Stimulated activated naive CD8-positive, alpha-beta T cell treated with anti-CD3 and anti-CD28 coated beads, Interleukin-15, Interleukin-2, amounts not matched to agents 100 U/mL and 50 U/mL, for 24 hours (primary cell): ENCODE data around the gene TTBK1.

Source experiments
- ATAC-seq: fragments of 150-1000 bp; cut with Tn5 transposase; one replicate; pipeline ENCODE4 v1.10.0; 2021
- DNase-seq: peaks from one replicate; pipeline ENCODE4 v3.0.0; 2021

TTBK1 gene

DNA sequence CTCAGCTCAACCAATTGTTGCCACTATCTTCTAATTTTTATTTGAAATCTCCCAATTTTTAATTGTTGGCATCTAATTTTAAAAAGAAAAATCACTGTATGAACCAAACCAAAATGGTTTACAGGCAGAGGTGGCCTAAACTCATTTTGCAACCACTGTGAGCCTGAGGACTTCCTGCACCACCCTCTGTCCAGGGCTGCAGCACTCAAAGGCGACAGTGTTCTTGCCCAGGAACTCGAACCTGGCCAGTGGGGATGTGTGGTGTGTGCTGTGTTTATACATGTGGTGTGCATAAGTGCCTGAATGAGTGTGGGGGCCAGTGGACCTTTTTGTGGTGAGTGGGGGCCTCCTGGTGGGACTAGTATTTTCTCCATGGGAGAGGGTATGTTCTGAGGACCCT is 30.4 kb downstream of the TTBK1 start:
- no peak for DNase-seq
- ATAC-seq: no peak

DNA sequence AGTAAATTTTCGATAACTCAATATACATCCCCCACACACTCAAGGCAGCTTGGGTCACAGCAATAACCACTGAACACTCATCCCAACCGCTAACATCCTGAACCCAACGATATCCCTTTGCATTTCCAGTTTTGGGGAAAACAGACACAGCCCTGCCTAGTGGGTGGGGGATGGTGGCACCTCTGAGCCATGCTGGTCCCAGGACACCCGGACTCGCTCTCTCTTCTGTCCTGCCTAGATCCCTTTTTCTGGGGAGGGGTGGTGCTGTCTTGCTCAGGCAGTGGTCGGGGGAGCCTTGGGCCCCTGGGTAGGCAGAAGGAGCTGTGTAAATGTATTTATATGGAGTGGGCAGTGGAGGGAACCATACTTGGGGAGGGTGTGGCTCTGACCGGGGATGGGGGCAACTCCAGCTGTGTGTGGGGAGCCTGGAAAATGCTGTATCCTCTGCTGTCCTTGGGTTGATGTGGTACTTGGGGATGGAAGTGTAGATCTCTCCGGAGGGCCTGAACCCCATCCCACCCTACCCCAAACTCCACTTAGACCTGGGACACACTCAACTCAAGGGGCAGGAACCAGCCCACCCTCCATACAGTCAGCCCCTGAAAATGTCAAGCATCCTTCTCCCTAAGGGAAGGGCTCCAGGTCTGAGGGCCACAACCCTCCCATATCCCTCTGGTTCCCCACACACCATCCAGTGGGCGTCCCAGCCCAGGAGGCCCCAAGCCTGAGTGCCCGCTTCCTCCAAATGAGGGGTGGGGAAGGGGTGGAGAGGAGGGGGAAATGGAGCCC is 31.0 kb downstream of the TTBK1 start:
- DNase-seq (no peak), ATAC-seq (no peak)

DNA sequence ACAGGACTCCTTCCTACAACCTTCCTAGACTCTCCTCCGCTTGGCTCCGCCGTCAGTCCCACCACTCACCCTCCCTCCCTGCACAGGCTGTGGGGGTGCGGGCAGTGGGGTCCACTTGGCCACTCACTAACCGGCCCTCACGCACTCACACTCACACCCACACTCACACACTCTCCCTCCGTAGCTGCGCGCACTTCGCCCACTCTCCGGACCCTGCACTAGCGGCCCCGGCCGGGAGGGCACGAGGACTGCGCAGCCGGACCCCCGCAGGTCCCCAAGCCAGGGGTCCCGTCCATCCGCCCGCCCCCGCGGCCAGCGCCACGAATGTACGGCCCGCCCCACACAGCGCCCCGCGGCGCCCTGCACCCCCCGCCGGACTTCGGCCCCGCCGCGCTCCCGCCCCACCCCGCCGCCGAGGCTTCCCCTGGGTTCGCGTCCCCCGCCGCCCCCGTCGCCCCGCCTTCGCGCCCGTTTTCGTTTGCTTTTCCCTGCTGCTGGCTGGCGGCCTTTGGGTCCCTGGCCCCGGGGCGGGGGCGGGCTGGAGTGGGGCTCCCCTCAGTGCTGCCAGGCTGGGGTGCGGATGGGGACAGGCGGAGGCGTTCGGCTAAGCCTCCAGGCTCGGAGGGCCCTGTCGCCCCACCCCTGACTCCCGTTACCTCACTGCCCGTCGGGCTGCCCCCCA is 31.8 kb downstream of the TTBK1 start:
- DNase-seq (peak; percentile 38), ATAC-seq (no peak)

DNA sequence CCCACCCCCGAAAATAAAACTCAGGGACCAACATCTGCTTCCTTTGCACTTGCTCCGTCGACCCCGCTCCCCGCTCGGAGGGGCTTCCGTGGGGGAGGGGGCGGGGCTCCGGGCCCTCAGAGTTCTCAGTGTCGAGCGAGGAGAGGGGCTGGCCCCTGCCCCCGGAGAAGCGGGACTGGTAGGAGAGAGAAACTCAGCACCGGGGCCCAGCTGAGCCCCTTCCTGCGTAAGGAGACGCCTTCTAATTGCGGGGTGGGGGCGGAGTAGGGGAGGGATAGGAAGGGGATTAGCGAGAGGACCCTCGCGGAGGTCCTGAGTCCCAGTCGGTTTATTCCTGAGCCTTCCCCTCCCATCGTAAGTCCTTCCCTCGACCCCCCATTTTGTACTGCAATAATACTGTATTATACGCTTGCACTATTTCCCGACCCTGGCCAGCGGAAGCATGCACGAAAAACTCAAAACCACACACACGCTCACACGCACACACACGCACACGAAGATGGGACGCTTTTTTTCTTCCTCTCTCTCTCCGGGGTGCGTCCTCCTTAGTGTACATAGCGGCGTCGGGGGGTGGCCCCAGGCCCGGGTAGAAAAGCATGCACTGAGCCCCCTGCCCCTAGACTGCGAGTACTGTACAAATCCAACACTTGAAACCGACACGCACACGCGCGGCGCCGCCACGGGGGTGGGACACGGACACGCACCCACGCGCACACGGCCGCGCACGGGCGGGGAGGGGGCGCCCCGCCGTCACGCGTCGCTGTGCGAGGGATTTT is 32.7 kb downstream of the TTBK1 start:
- ATAC-seq (no peak), DNase-seq (no peak)

DNA sequence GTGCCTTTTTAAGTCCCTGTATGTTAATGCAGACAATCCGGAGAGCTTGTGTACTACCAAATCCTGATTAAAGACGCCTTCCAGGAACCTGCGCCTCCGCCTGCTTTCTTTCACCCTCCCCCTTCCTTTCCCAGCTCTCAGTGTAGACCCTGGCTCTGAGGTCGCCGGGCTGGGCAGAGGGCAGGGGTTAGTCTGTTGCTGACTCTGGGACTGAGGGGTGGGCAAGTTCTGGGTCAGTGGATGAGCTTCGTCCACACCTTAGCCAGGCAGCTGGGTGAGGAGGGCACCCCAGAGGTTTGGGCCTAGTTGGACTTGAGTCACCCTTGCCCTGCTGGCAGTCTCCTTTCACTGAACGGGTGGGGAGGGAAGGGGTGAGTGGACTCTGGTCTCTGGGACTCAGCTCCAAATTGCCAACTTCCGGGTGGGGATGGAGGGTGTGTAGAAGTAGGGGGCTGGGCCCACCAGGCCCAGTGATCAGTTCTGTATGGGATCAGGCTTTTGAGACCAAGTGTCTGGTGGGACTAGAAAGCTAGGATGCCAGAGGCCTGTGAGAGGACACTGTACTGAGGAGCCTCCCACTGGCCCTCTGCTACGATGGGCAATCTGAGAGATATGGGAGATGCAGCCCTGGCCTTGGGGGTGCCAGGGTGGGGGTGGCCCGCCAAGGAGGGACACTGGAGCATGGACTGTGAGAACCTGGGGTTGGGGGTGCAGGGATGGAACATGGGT is 33.5 kb downstream of the TTBK1 start:
- ATAC-seq (no peak), DNase-seq (no peak)

DNA sequence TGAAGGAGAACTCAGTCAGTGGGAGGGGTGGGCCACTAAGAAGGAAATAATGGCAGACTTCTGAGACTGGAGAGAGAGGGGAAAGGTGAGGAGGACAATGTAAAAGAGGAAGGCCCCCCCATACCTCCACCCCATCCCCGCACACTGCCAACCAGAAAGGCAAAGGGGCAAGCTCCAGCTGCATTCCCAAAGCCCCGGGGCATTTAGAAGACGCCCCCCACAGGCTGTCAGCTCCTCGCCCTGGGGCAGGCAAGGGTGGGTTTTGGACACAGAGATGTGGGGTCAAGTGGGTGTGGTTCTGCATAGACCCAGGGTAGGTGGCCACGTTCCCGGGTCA is 34.0 kb downstream of the TTBK1 start:
- no peak for ATAC-seq
- DNase-seq: no peak

DNA sequence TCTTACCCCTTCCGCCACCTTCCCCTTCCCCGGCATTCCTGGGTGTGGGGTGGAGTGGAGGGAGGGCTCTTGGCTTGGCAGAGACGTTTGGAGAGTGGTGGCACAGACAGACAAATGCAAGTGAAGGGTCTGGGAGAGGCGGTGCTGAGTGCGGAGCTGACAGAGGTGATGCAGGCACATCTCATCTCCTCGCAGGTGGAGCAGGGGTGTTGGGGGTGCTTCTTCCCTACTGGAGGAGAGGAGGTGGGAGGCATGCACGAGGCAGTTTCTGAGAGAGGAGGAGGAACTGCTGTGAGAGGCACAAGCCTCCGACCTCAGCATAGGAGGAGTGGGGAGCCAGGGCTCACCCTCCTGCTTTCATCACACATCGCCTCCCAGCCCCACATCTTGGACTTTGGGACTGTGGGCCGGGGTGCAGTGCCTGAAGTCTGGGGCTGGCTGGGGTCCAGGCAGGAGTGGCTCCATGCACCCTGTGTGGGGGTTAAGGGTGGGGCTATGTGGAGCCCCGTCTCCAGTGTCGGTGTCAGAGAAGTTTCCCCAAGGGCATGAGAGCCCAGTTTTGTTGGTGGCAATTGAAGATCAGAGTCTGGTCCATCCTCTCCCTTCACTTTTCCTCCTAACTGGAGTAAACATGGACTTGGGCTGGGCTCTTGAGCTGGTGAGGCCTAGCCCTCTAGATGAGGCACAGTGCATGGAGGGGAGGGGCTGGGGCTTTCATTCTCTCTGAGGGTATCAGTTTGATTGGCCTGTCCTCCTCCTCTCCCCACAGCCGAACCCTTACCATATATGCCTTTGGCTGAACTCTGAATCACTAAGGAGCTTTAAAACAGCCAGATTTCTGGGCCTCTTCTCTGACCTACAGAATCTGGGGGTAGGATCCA is 34.6 kb downstream of the TTBK1 start:
- no peak for DNase-seq
- no peak for ATAC-seq

DNA sequence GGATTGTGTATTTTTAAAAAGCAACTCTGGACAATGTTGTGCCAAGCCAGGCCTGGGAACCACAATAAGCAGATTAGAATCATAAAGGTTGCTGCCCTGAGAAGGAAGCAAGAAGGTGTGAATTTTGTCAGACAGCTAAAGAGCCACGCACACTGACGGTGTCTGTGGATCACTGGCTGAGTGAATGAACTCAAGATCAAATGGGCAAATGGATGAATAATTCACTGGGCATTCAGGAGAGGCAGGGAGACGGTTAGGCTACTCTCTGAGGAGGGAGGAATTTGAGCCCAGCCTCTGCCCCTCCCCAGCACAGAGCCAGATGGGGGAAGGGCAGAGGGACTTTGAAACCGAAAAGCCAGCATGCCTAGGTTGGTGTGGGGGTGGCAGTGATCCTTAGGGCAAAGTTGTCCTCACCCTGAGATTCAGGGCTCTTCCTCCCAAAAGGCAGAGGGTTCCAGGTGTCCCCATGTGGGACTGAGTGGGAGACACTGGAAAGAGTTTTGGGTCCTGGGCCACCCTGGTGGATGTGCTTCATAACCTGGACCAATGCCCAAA is 35.3 kb downstream of the TTBK1 start:
- no peak for ATAC-seq

DNA sequence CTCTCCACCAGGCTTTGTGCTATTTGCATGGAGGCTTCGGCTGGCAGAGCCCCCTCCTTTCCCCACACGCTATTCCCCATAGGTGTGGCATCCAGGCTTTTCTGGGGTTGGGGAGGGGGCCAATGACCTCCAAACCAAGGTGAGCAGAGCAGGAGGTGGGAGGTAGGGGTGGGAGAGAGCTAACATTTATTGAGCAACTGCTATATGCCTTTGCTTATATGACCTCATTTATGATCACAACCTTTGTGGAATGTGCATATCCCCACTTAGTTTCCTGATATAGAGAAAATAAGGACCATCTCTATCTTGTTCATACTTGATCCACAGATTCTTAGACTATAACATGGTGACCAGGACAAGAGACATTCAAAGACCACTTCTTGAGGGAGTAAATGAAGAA is 37.0 kb downstream of the TTBK1 start:
- no peak for ATAC-seq
- no peak for DNase-seq

More for the DNA sequence above, 35.3 kb downstream of the TTBK1 start:
- DNase-seq: no peak

DNA sequence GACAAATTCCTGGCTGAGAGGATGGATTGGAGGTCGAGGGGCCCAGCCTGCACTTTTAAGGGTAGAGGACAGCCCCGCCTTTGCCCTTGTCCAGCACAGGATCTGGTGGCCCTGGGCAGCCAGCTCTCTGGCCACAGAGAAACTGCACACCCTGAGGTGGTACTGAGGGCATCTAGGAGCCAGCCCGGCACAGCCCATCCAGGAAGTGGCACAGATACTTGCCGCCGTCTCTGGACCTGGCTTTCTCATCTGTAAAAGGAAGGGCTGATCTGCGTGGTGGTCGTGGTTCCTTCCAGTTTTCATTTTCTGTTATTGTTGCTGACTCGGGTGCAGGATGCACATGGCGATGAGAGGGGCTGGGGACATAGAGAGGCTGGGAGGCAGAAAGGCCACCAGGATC is 38.8 kb downstream of the TTBK1 start:
- no peak for DNase-seq
- no peak for ATAC-seq

DNA sequence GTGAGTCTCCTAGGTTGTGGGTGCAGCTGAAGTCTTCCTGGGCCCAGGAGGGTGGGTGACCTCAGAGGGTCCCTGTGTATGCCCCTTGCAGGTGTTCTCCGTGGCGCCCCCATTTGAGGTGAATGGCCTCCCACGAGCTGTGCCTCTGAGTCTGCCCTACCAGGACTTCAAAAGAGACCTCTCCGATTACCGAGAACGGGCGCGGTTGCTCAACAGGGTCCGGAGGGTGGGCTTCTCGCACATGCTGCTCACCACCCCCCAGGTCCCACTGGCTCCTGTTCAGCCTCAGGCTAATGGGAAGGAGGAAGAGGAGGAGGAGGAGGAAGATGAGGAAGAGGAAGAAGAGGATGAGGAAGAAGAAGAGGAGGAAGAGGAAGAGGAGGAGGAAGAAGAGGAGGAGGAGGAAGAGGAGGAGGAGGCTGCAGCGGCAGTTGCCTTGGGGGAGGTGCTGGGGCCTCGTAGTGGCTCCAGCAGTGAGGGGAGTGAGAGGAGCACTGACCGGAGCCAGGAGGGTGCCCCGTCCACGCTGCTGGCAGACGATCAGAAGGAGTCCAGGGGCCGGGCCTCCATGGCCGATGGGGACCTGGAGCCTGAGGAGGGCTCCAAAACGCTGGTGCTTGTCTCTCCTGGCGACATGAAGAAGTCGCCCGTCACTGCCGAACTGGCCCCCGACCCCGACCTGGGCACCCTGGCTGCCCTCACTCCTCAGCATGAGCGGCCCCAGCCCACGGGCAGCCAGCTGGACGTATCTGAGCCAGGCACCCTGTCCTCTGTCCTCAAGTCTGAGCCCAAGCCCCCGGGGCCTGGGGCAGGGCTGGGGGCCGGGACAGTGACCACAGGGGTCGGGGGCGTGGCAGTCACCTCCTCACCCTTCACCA is 39.6 kb downstream of the TTBK1 start:
- ATAC-seq (no peak), DNase-seq (no peak)

DNA sequence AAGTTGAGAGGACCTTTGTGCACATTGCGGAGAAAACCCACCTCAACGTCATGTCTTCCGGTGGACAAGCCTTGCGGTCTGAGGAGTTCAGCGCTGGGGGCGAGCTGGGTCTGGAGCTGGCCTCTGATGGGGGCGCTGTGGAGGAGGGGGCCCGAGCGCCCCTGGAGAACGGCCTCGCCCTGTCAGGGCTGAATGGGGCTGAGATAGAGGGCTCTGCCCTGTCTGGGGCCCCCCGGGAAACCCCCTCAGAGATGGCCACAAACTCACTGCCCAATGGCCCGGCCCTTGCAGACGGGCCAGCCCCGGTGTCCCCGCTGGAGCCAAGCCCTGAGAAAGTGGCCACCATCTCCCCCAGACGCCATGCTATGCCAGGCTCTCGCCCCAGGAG is 40.2 kb downstream of the TTBK1 start:
- DNase-seq (no peak), ATAC-seq (no peak)

DNA sequence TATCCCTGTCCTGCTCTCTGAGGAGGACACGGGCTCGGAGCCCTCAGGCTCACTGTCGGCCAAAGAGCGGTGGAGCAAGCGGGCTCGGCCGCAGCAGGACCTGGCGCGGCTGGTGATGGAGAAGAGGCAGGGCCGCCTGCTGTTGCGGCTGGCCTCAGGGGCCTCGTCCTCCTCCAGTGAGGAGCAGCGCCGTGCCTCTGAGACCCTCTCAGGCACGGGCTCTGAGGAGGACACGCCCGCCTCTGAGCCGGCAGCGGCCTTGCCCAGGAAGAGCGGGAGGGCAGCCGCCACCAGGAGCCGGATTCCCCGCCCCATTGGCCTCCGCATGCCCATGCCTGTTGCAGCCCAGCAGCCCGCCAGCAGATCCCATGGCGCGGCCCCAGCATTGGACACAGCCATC is 40.6 kb downstream of the TTBK1 start:
- no peak for ATAC-seq

DNA sequence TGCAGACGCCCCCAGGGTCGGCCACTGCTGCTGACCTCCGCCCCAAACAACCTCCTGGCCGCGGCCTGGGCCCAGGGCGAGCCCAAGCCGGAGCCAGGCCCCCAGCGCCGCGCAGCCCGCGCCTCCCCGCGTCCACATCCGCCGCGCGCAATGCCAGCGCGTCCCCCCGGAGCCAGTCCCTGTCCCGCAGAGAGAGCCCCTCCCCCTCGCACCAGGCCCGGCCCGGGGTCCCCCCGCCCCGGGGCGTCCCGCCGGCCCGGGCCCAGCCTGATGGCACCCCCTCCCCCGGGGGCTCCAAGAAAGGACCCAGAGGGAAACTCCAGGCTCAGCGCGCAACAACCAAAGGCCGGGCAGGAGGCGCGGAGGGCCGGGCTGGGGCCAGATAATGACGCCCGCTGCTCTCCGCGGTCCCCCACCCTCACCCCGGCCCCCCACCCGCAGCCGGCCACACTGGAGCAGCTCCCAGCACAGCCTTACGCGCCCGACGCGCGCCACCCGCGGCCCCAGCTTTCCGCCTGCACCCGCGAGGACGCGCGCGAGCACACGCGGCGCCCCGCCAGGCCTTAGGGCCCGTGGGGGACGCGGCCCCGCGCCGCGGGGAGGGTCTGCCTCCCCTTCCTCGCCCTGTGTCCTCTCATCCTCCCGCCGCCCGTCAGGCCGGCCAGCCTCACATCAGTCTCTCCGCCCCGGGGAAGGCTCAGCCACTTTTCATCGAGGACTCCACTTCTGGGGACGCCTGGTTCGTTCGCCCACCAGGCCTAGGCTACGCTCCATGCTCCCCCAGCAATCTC is 41.9 kb downstream of the TTBK1 start:
- ATAC-seq (no peak), DNase-seq (no peak)

More for the DNA sequence above, 40.6 kb downstream of the TTBK1 start:
- DNase-seq: no peak

DNA sequence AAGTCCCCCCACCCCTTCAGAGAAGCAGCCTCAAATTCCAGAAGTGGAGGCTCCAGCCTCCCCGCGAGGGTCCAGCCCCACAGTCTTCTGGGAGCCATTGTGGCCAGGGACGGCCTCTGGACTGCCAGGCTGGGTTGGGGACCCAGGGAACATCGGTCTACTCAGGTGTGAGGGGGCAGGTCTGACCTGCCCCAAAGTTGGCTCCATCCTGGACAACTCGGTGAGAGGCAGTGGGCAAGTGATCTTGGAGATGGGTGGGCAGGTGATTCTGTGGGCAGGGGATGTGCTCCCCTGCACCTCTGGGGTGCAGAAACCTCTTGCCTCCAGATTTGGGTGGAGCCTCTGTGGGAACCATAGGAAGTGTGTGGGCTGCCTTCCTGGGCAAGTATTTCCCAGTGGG is 42.6 kb downstream of the TTBK1 start:
- DNase-seq (no peak), ATAC-seq (no peak)

DNA sequence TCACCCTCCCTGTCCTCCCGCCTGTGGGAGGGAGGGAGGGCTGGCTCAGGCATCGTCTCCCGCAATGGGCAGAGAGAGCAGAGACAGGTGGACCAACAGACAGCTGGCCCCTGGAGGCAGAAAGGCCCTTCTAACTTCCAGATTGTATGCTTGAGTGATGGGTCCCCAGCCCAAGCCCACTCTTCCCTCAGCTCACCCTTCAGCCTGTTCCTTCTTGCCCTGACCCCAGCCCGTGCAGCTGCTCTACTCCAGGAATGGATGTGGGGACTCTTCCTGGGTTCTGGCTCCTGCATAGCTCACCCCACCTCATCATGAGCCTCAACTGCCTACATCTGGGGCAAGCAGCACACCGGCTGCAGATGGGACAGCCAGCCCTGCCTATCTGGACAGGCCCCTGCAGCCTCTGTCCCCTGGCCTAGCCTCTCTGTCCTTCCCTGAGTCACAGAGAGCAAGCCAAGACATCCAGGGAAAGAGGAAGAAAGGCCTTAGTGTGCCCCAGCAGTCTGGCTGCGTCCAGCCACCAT is 43.2 kb downstream of the TTBK1 start:
- no peak for DNase-seq

DNA sequence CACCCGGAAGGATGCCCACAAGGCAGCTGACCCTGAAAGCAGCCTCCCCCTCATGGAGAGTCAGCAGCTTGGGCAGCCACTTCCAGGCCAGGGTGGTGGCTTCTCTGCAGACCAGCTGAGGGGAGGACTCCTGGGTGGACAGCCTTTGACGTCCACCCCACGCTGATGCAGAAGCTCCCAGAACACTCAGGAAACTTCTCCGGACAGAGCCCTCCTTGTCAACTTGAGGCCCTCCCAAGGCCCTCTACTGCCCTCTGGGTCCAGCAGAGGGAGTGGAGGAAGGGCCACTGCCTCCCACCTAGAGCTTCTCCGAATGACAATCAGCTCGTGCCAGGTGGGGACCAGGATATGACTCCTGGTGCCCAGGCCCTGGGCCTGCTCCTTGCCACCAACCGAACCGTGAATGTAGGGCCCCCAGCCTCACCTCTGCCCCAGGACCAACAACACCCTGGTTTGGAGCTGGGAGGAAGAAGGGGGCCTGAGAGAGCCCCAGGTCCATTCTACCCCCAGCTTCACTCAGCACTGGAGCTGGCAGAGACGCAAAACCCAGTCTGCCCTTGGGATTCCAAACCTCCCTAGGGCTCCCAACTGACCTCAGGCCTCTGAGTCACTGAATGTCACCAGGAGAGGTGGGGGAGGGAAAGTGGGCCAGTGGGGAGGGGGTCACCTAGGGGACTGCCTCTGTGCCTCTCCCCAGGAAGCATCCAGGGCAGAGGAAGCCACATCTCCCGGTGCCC is 43.9 kb downstream of the TTBK1 start:
- DNase-seq (no peak), ATAC-seq (no peak)

More for the DNA sequence above, 43.2 kb downstream of the TTBK1 start:
- no peak for ATAC-seq
